Neural progenitor cell (in vitro differentiated cells): ENCODE measurements around the gene SCAP.

Experiments
- CTCF ChIP-seq: fragments of 200-600 bp; sonication (generic); IDR thresholded peaks from 2 replicates; pipeline ENCODE4 v1.5.1; 2017; ENCODE audit warnings: antibody characterized with exemption, mild to moderate bottlenecking
- EZH2 ChIP-seq: fragments of 200-600 bp; sonication (generic); IDR thresholded peaks from 2 replicates; pipeline ENCODE4 v1.6.1; 2017; ENCODE audit warnings: antibody characterized with exemption, mild to moderate bottlenecking, moderate library complexity

- TF ChIP-seq CTCF (no peak), EZH2 (no peak)
Observed at GRCh38 chr3:47504113-47504512, 28.4 kb upstream of the SCAP start.
